PC-9 (cell line): ENCODE measurements around the gene NTNG2. TPM values are rescaled to one million over a fixed set of nuclear protein-coding genes. Genes with fewer than 3 reads are reported as not detected.

Experiments
- BruUV-seq: library from RNA; stranded (reverse); fragments of 400-500 nt; replicated peaks from 2 replicates; lab custom pipeline; 2021; lab: Mats Ljungman, UMichigan
- CTCF ChIA-PET: fragments of 300-600 bp; sonication (Branson Sonifier 250); formaldehyde crosslinking; loops from one replicate; lab custom pipeline; 2022; ENCODE audit warnings: antibody characterized with exemption; lab: Charles Lee
- POLR2A ChIA-PET: fragments of 300-600 bp; sonication (Branson Sonifier 250); formaldehyde crosslinking; loops from one replicate; lab custom pipeline; 2022; ENCODE audit warnings: antibody characterized with exemption; ENCODE audit not compliant: unreplicated experiment; lab: Charles Lee
- DNase-seq, 2 experiments: peaks; one replicate each; pipeline versions ENCODE4 v3.0.0 to v3.0.0-alpha.2; 2015 to 2022; ENCODE audit warnings: mixed read lengths in 1 of 2
- H2AFZ ChIP-seq: fragments of 200-600 bp; sonication (generic); 2 replicates; pipeline ENCODE4 v1.8.1; 2017; ENCODE audit warnings: antibody characterized with exemption
- H3F3A ChIP-seq: fragments of 200-600 bp; sonication (generic); 2 replicates; pipeline ENCODE4 v1.8.1; 2017; ENCODE audit warnings: antibody characterized with exemption, mild to moderate bottlenecking, low read depth; ENCODE audit not compliant: insufficient read depth
- H3K27ac ChIP-seq: fragments of 200-600 bp; sonication (generic); 2 replicates; pipeline ENCODE4 v1.6.1; 2016; ENCODE audit warnings: mixed run types
- H3K27me3 ChIP-seq: fragments of 200-600 bp; sonication (generic); 2 replicates; pipeline ENCODE4 v1.6.1; 2016; ENCODE audit warnings: low read depth, mixed run types; ENCODE audit not compliant: insufficient read depth
- H3K36me3 ChIP-seq: fragments of 200-600 bp; sonication (generic); 2 replicates; pipeline ENCODE4 v1.6.1; 2016; ENCODE audit warnings: low read depth, mixed run types
- H3K4me1 ChIP-seq: fragments of 200-600 bp; sonication (generic); replicated peaks from 2 replicates; pipeline ENCODE4 v1.6.1; 2016; ENCODE audit warnings: mixed run types; ENCODE audit not compliant: insufficient read depth
- H3K4me2 ChIP-seq: fragments of 200-600 bp; sonication (generic); 2 replicates; pipeline ENCODE4 v1.6.1; 2017; ENCODE audit warnings: mixed run types
- H3K4me3 ChIP-seq: fragments of 200-600 bp; sonication (generic); 2 replicates; pipeline ENCODE4 v1.6.1; 2016; ENCODE audit warnings: mixed run types
- H3K79me2 ChIP-seq: fragments of 200-600 bp; sonication (generic); 2 replicates; pipeline ENCODE4 v1.6.1; 2017; ENCODE audit warnings: low read depth, mixed run types
- H3K9me2 ChIP-seq: fragments of 200-600 bp; sonication (generic); 2 replicates; pipeline ENCODE4 v1.8.1; 2017; ENCODE audit warnings: mild to moderate bottlenecking; ENCODE audit not compliant: insufficient read depth
- H3K9me3 ChIP-seq: fragments of 200-600 bp; sonication (generic); 2 replicates; pipeline ENCODE4 v1.8.1; 2016; ENCODE audit warnings: low read depth; ENCODE audit not compliant: insufficient read depth
- H4K20me1 ChIP-seq: fragments of 200-600 bp; sonication (generic); 2 replicates; pipeline ENCODE4 v1.8.1; 2017; ENCODE audit not compliant: insufficient read depth
- EZH2 ChIP-seq: fragments of 200-600 bp; sonication (generic); IDR thresholded peaks from 2 replicates; pipeline ENCODE4 v1.8.0; 2017; ENCODE audit warnings: antibody characterized with exemption, low read depth
- intact Hi-C: fragments of 100-400 bp; cut with micrococcal nuclease; formaldehyde crosslinking; loops from one replicate; pipeline ENCODE4 v1.10.0; 2022; ENCODE audit not compliant: unreplicated experiment
- total RNA-seq: library from RNA; stranded (reverse); gene quantifications from 2 replicates; pipeline ENCODE4 v1.2.3, GENCODE V29; 2021
- TF ChIP-seq, protein P1 (sequence below): fragments of 200-600 bp; sonication (generic); conservative IDR thresholded peaks from 2 replicates; pipeline ENCODE4 v1.6.1; 2017; ENCODE audit warnings: mixed run types, antibody characterized with exemption, mild to moderate bottlenecking, moderate library complexity

NTNG2 gene
- total RNA-seq, 1 experiment from 2014 or later, result not detected

GRCh38 chr9:132152231-132152630, 9.6 kb upstream of the NTNG2 start:
- BruUV-seq, result no TSS peak
- TF ChIP-seq, protein P1, sequence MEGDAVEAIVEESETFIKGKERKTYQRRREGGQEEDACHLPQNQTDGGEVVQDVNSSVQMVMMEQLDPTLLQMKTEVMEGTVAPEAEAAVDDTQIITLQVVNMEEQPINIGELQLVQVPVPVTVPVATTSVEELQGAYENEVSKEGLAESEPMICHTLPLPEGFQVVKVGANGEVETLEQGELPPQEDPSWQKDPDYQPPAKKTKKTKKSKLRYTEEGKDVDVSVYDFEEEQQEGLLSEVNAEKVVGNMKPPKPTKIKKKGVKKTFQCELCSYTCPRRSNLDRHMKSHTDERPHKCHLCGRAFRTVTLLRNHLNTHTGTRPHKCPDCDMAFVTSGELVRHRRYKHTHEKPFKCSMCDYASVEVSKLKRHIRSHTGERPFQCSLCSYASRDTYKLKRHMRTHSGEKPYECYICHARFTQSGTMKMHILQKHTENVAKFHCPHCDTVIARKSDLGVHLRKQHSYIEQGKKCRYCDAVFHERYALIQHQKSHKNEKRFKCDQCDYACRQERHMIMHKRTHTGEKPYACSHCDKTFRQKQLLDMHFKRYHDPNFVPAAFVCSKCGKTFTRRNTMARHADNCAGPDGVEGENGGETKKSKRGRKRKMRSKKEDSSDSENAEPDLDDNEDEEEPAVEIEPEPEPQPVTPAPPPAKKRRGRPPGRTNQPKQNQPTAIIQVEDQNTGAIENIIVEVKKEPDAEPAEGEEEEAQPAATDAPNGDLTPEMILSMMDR, result no peak
- TF ChIP-seq EZH2, result no peak
- Histone ChIP-seq H3K9me3 (no peaks in the 10 kb centered on the region), H3K4me1 (no peaks in the 10 kb centered on the region), H2AFZ (no peak overlapping the region), H3K9me2 (no peaks in the 10 kb centered on the region), H3F3A (no peaks in the 10 kb centered on the region), H3K79me2 (no peaks in the 10 kb centered on the region), H3K4me2 (no peak overlapping the region), H3K27ac (no peak overlapping the region), H3K4me3 (no peak overlapping the region), H3K36me3 (no peaks in the 10 kb centered on the region), H3K27me3 (peaks cover 95% of the 10 kb centered on the region), H4K20me1 (no peaks in the 10 kb centered on the region)
- DNase-seq, result no peak
- intact Hi-C loops, result no loop called here
- ChIA-PET CTCF (no interaction called here), POLR2A (no interaction called here)

DNA sequence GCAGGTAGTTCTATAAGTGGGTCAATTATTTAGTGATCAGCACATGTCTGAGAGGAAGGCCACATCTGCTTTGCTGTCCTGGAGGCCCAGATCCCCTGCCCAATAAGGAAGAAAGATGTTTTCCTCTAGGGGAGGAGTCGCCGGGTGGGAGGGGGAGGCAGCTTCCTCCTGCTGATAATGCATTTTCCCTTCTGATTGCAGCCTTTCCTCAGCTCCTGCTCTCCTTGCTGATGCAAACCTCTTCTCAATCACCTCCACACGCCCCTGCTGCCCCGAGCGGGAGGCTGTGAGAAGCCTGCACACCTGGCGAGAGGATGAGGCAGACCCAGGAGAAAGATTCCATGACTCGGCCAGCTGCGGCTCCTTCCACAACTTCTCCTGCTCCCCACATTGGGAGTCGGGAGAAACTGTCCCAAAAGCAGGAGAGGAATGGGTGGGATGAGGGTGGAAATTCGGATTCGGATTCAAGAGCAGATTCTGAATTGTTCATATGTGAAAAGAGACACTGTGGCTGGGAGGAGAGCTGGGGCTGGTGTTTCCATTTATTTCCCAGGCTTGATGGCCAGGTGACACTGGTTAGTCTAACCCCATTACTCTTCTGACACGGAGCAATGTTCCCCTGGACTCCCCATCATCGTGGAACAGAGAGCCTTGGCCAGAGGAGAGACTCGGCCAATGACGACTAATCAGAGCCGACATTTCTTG, 6.8 kb upstream of the NTNG2 start:
- intact Hi-C loops, result no loop called here
- H4K20me1 ChIP-seq, result no peaks in the 10 kb centered on the region
- peaks cover 97% of the 10 kb centered on the region for H3K27me3 ChIP-seq
- CTCF ChIA-PET, result no interaction called here
- TF ChIP-seq, protein P1, result no peak
- TF ChIP-seq EZH2, result no peak
- H3K4me1 ChIP-seq, result no peaks in the 10 kb centered on the region
- no peak overlapping the region for H2AFZ ChIP-seq
- no peaks in the 10 kb centered on the region for H3F3A ChIP-seq
- no peak for DNase-seq
- H3K36me3 ChIP-seq, result no peaks in the 10 kb centered on the region
- POLR2A ChIA-PET, result no interaction called here
- no peak overlapping the region for H3K27ac ChIP-seq
- H3K79me2 ChIP-seq, result no peaks in the 10 kb centered on the region
- no peak overlapping the region for H3K4me2 ChIP-seq
- BruUV-seq, result no TSS peak
- no peaks in the 10 kb centered on the region for H3K9me2 ChIP-seq
- H3K4me3 ChIP-seq, result no peak overlapping the region
- H3K9me3 ChIP-seq, result no peaks in the 10 kb centered on the region

GRCh38 chr9:132155568-132155895, 6.3 kb upstream of the NTNG2 start:
- no peaks in the 10 kb centered on the region for H3K9me3 ChIP-seq
- ChIA-PET CTCF (no interaction called here), POLR2A (no interaction called here)
- no TSS peak for BruUV-seq
- no peaks in the 10 kb centered on the region for H4K20me1 ChIP-seq
- H3K79me2 ChIP-seq, result no peaks in the 10 kb centered on the region
- H3K4me3 ChIP-seq, result no peak overlapping the region
- TF ChIP-seq EZH2, result no peak
- TF ChIP-seq, protein P1, result no peak
- H2AFZ ChIP-seq, result no peak overlapping the region
- no peak for DNase-seq
- H3K9me2 ChIP-seq, result no peaks in the 10 kb centered on the region
- peaks cover 95% of the 10 kb centered on the region for H3K27me3 ChIP-seq
- intact Hi-C loops, result no loop called here
- no peaks in the 10 kb centered on the region for H3F3A ChIP-seq
- H3K4me1 ChIP-seq, result no peaks in the 10 kb centered on the region
- no peaks in the 10 kb centered on the region for H3K36me3 ChIP-seq
- no peak overlapping the region for H3K4me2 ChIP-seq
- no peak overlapping the region for H3K27ac ChIP-seq
